BJ (cell line): Measurements from ENCODE around the gene SDK1. TPM values are rescaled to one million over a fixed set of nuclear protein-coding genes. Genes with fewer than 3 reads are reported as not detected.

Source experiments
- CTCF ChIA-PET: fragments of 350-600 bp; formaldehyde crosslinking; extraction: SDS; loops from one replicate; lab custom pipeline; 2021; ENCODE audit warnings: antibody characterized with exemption, inconsistent platforms; lab: Yijun Ruan, JAX
- POLR2A ChIA-PET: fragments of 300-600 bp; sonication (Branson Sonifier 250); formaldehyde crosslinking; extraction: SDS; loops from one replicate; lab custom pipeline; 2021; ENCODE audit warnings: antibody characterized with exemption; lab: Charles Lee
- DNase-seq: peaks from one replicate; pipeline ENCODE4 v3.0.0-alpha.2; 2011; ENCODE audit warnings: low read depth
- H3K27me3 ChIP-seq: 2 replicates; pipeline ENCODE4 v1.6.0; 2011; ENCODE audit warnings: low read length; ENCODE audit not compliant: control insufficient read depth, insufficient read depth
- H3K36me3 ChIP-seq: 2 replicates; pipeline ENCODE4 v1.5.1; 2011; ENCODE audit warnings: low read length; ENCODE audit not compliant: control insufficient read depth, insufficient read depth
- H3K4me3 ChIP-seq: 2 replicates; pipeline ENCODE4 v1.5.1; 2011; ENCODE audit warnings: low read depth, mild to moderate bottlenecking, control low read depth, low read length
- polyA plus RNA-seq: library from polyadenylated mRNA; depleted of rRNA; stranded (reverse); fragments of >200 nt; gene quantifications from 2 replicates; pipeline ENCODE4 v1.2.3, GENCODE V29; 2011
- TF ChIP-seq, protein P1 (sequence below): IDR thresholded peaks from 2 replicates; pipeline ENCODE4 v1.5.1; 2011; ENCODE audit warnings: low read depth, mild to moderate bottlenecking, control low read depth, inconsistent platforms, low read length, moderate library complexity; ENCODE audit not compliant: insufficient read depth

SDK1 gene
- polyA plus RNA-seq, 1 experiment: 0.01 TPM

DNA sequence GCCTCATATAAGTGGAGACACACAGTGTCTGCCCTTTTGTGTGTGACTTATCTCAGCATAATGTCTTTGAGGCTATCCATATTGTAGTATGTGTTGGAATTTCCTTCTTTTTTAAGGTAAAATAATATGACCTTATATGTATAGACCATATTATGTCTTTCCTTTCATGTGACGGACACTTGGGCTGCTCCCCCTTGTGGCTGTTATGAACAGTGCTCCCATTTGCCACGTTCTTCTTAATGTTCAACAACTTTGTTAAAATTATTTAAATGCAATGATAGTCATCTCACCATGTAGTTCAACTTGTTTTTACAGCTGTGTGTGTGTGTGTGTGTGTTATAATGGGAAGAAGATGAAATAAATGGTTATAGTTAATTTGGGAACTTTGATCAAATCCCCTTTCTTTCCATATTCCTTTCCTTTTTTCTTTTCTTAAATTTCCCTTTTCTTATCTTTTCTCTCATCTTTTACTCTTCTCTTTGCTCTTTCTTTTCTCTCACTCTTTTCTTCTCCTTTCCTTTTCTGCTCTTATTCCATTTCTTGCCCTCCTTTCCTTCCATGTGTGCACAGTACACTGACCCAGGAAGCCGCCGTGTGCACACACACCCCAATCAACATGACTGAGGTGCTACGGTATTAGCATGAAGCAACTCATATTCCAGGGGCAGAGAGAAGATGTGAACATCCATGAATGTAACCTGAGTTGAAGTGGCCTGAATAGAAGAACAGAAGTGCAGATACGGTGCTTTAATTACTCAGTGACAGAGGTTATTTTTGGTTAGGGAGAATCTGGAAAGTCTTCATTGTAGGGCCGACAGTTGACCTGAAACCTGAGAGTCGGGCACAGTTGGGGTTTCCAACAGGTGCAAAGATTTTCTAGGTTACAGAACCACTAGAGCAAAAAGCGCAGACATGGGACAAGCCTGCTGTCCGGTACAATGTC is 596.6 kb downstream of the SDK1 start:
- H3K27me3 ChIP-seq: no peaks in the 10 kb centered on the region
- POLR2A ChIA-PET: no interaction called here
- no peaks in the 10 kb centered on the region for H3K36me3 ChIP-seq
- TF ChIP-seq, protein P1, sequence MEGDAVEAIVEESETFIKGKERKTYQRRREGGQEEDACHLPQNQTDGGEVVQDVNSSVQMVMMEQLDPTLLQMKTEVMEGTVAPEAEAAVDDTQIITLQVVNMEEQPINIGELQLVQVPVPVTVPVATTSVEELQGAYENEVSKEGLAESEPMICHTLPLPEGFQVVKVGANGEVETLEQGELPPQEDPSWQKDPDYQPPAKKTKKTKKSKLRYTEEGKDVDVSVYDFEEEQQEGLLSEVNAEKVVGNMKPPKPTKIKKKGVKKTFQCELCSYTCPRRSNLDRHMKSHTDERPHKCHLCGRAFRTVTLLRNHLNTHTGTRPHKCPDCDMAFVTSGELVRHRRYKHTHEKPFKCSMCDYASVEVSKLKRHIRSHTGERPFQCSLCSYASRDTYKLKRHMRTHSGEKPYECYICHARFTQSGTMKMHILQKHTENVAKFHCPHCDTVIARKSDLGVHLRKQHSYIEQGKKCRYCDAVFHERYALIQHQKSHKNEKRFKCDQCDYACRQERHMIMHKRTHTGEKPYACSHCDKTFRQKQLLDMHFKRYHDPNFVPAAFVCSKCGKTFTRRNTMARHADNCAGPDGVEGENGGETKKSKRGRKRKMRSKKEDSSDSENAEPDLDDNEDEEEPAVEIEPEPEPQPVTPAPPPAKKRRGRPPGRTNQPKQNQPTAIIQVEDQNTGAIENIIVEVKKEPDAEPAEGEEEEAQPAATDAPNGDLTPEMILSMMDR: peak; percentile 32
- no peak overlapping the region for H3K4me3 ChIP-seq
- DNase-seq: no peak
- CTCF ChIA-PET: interaction anchor here (0.6 kb wide), 1 partner anchor 11 kb away, joined by 3 read pairs; no protein-coding TSS in a partner anchor

DNA sequence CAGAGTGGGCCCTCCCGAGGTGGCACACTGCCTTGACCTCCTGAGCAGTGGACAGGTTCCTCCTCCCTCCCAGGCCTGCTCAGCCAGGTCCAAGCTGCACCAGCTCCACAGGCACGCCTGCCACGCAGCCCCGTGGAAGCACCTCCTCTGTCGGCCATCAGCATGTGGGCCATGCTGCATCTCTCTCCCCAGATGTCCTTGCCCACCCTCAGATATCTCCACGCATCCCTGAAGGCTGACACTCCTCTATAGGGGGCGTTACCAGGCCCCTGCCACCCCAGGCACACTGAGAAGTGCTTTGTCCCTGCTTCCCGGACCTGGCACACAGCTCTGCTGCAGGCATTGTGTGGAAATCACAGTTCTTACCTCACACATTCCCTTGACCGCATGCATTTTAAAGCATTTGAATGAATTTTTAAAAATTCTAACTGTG is 598.5 kb downstream of the SDK1 start:
- DNase-seq: no peak
- H3K27me3 ChIP-seq: no peaks in the 10 kb centered on the region
- H3K36me3 ChIP-seq: no peaks in the 10 kb centered on the region
- TF ChIP-seq, protein P1: no peak
- no peak overlapping the region for H3K4me3 ChIP-seq
- POLR2A ChIA-PET: no interaction called here
- CTCF ChIA-PET: no interaction called here

DNA sequence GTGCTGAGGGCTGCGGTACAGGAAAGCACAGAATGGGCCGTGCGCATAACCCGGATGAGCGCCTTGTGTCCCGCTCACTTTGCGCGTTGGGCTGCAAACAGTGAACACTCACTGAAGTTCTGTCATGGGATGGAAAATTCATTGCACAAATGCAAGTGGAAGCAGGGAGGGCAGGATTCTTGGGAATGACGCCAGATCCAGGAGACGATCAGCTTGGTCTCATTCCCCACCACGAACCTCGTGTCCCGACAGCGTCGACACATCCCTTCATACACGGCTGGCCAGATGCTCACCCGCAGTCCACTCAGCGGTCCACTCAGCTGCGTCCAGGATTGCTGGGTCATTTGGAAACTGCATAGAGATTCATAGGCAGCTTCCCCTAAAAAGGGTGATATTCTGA is 607.1 kb downstream of the SDK1 start:
- Histone ChIP-seq H3K4me3 (no peak overlapping the region), H3K36me3 (no peaks in the 10 kb centered on the region), H3K27me3 (no peaks in the 10 kb centered on the region)
- ChIA-PET POLR2A (no interaction called here), CTCF (no interaction called here)
- DNase-seq: no peak
- TF ChIP-seq, protein P1: no peak

DNA sequence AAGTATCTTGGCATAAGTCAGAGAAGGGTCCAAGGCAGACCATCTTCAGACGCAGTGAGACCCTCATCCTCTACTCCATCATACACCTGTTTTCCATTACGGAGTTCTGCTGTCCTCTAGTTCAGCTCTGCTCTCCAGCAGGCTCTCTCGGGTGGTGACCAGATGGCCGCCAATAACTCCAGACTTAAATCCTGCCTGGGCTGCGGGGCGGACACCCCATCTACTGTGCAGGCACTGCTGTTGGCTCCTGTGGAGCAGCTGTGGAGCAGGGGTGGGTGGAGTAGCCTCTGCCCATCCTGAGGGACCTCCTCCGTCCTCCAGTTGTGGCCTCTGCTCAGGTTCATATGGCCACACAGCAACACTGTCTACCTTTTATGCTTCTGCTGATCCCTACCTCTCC is 608.1 kb downstream of the SDK1 start:
- Histone ChIP-seq H3K27me3 (no peaks in the 10 kb centered on the region), H3K4me3 (no peak overlapping the region), H3K36me3 (no peaks in the 10 kb centered on the region)
- TF ChIP-seq, protein P1: no peak
- ChIA-PET CTCF (no interaction called here), POLR2A (no interaction called here)
- no peak for DNase-seq

DNA sequence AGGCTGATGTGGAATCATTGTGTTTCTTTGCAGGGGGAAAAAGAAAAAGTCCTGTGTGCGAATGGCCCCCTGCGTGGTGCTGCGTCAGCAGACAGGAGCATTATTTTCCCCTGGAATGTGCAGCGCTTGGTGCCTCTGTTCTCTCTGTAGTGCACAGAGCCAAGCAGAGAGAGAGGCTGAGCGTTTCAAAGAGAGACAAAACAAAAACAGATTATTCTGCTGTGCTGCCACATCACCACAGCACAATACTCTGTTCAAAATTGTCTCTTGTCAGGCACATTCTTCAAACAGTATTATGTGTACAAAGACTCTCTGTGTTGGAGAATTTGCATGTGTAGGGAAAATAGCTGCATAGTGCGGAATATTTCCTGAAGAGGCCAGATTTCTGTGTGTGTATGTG is 609.0 kb downstream of the SDK1 start:
- no peak overlapping the region for H3K4me3 ChIP-seq
- TF ChIP-seq, protein P1: no peak
- POLR2A ChIA-PET: no interaction called here
- H3K36me3 ChIP-seq: no peaks in the 10 kb centered on the region
- H3K27me3 ChIP-seq: no peaks in the 10 kb centered on the region
- CTCF ChIA-PET: no interaction called here
- DNase-seq: no peak
